Activated CD8-positive, alpha-beta memory T cell treated with anti-CD3 and anti-CD28 coated beads, Interleukin-2, amount 50 U/mL, for 4 hours (primary cell): ENCODE data around the gene HOTAIR.

Experiments used
- DNase-seq: peaks from one replicate; pipeline ENCODE4 v3.0.0-alpha.2; 2020

HOTAIR gene

DNA sequence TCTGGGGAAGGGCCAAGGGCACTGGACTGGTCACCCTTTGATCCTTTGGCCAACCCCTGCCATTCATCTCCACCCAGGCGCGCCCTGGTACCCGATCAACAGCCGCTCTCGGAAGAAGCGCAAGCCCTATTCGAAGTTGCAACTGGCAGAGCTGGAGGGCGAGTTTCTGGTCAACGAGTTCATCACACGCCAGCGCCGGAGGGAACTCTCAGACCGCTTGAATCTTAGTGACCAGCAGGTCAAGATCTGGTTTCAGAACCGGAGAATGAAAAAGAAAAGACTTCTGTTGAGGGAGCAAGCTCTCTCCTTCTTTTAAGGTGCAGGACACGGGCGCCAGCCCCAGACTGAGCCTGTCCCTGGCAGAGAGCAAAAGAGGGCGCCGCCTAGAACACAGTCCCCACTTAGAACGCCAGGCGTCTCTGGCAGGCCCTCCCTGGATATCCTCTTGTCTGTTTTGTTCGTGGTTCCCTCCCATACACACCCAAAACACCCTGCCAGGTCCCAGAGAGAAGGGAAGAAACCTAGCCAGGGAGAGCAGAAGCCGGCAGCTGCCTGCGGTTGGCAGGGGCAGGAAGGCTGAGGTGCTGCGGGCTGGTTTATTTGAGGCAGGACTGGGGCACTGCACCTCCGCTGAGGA, 18.4 kb downstream of the HOTAIR start:
- DNase-seq: no peak

DNA sequence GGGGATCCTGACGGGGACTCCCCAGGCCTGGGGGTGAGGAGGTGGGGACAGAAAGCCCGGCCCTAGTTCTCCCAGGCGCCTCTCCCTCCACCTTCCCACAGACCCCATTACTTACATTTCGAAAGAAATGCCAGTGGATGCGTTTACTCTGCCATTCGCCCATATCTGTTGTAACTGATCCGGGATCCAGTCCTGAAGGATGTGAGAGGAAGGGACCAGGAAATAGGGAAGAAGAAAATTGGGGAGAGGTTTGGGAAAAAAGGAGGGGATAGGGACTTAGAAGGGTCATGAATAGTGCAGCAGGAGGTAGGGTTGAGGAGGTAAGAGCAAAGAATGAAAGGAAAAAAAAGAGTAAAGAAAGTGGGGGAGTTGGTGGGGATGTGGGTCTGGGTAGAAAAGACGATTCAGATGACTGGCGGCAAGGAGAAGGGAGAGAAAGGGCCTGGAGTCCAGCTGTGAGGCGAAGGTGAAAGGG, 18.9 kb downstream of the HOTAIR start:
- DNase-seq: no peak

DNA sequence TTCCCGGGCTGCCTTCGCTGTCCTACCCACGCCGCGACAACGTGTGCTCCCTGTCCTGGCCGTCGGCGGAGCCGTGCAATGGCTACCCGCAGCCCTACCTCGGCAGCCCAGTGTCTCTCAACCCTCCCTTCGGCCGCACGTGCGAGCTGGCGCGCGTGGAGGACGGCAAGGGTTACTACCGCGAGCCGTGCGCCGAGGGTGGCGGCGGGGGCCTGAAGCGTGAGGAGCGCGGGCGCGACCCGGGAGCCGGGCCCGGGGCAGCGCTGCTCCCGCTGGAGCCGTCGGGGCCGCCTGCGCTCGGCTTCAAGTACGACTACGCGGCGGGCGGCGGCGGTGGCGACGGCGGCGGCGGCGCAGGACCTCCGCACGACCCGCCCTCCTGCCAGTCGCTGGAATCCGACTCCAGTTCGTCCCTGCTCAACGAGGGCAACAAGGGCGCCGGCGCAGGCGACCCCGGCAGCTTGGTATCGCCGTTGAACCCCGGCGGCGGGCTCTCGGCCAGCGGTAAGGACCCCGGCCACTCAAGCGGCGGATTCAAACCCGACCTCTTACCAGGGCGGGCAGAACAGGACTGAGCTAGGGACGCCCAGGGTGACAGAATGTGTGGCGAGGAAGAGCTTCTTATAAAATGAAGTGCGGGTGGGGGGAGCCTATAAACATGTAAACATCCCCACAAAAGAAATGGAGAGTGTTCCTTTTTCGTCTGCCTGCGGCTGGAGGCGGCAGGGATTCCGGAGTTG, 19.5 kb downstream of the HOTAIR start:
- DNase-seq: no peak

DNA sequence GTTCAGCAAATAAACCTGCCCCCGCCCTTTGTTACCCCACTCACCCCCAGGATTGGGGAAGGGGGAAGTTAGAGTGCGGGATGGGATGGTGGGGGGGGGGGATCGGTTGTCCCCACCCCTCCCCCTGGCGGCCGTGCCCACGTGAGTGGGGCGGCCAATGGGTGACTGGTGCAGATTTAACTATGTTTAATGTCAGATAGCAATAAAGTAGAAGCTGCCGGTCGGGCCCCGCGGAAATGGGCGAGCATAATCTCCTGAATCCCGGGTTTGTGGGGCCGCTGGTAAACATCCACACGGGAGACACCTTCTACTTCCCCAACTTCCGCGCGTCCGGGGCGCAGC, 20.1 kb downstream of the HOTAIR start, which contains the start of gene HOXC12:
Gene HOXC12 (plus strand): TSS at position 210 of the 342 bp plus-strand sequence. CDS start 27 bp downstream, at position 237.
- DNase-seq: no peak

DNA sequence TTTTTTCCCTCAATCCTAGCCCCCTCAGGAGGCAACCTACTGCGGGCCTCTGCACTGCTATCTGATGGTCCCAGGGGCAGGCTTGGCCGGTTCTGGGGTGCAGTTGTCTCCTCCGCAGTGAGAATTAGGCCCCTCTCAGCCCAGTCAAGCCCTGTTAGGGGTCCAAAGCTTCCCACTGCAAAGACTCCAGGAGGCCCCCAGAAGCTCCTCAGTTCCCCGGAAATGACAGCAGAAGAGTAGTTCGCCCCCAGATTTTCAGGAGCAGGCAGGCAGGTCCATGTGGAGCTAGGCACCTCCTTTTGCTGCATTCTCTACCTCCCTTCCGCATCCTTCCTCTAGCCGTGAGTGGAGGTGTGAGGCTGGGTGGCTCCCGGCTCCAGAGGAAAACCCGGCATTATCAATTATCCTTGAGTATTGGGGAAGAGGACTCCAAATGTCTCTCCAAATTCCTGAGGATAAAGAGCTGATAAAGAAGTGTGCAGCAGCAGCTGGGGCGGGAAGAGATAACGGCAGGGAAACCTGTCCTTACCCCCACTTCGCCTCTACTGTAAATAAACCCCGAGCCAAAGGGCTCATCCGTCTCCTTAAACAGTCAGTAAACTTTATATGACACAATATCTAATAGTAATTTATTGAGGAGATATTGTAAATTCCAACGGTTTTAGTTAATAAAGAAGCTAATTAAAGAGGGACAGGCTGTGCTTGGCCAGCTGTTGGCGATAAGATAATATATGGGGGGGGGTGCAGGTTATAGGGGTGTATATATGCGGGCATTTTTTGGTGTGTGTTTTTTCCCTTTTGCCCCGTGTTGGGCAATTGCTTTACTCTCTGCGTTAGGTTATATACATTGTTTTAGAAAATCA, 20.7 kb downstream of the HOTAIR start:
- DNase-seq: no peak

DNA sequence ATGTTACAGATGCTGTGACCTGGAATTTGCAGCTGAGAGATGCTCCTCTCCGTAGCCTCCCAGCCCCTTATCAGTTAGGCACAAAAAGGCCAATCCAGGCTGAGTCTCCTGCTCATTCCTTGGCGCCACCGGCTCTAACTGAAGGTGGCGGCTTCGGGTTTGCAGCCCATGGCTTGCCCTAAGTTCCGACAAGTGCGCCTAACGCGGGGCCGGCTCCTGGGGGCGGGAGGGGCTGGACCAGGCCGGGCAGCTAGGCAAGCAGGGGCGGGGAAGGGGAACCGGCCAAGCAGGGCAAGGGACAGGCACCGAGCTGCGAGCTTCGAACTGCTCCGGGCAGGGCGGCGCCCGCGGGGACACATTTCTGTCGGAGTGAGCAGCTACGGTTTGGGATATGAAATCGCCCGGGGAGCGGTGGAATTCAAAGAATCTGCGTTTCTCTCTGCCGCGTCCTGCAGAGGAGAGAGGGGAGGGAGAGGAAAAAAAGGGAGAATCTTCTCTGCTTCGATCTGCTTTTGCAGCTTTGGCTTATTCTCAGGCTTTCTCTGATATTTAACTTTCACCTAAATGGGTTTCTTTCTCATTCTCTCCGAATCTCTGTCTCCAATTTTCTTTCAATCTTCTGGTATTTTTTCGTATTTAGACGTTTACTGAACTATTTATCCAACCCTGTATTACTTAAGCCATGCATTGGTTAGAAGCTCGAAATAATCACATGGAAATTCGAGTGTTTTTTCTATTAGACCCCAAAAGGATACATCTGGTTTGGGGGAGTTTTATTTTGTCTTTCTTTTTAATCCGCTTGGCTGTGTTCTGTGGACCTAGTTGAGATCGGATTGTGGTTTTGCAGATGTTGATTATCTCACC, 21.7 kb downstream of the HOTAIR start:
- DNase-seq: no peak

DNA sequence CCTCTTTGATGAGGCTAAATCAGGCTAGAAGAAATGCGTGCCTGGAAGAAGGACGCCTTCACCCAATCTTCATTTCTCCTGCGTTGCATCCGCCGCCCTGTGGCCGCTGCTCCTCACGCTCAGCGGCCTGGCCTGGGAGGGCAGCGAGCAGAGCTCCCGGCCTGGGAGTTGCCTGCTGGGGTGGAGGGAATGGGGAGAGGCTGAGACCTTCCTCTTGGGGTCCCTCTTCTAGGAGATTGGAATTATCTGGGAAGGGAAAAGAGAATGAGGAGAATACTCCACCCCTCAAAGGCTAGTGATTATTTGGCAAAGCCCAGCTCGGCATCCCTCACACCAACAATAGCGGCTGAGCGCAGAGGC, 22.4 kb downstream of the HOTAIR start:
- no peak for DNase-seq

DNA sequence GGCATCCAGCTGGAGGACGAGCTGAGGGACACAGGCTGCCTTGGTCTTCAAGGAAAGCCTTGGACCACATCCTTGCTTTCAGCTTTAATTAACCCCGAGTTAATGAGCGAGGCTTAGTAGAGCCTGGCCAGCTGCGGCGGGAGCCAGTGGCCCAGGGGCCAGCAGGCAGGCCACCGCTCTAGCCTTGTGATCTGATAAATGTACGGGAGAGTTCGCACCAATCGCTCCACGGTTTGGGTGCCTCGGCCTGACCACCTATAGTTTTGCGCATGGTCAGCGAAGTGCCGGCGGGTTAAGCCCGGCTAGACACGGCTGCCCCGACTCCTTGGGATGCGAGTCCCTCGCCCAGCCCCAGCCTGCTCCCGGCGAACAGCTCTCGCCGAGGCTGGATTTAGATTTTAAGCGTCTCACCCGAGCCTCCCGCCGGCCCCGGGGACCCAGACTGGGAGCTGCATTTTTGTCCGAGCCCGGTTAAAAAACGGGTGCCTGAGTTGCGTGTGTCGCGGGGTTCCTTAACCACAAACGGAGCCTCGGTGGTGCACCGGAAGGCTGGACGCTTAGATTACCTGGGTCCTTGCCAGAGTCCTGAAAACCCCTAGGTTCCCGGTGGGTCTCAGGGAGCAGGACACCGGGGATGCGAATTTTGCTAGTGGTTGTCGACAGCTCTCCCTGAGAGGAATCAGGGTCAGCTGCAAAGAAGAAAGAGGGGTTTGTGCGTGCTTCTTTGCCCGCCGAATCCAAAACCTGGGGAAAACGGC, 23.0 kb downstream of the HOTAIR start:
- no peak for DNase-seq

DNA sequence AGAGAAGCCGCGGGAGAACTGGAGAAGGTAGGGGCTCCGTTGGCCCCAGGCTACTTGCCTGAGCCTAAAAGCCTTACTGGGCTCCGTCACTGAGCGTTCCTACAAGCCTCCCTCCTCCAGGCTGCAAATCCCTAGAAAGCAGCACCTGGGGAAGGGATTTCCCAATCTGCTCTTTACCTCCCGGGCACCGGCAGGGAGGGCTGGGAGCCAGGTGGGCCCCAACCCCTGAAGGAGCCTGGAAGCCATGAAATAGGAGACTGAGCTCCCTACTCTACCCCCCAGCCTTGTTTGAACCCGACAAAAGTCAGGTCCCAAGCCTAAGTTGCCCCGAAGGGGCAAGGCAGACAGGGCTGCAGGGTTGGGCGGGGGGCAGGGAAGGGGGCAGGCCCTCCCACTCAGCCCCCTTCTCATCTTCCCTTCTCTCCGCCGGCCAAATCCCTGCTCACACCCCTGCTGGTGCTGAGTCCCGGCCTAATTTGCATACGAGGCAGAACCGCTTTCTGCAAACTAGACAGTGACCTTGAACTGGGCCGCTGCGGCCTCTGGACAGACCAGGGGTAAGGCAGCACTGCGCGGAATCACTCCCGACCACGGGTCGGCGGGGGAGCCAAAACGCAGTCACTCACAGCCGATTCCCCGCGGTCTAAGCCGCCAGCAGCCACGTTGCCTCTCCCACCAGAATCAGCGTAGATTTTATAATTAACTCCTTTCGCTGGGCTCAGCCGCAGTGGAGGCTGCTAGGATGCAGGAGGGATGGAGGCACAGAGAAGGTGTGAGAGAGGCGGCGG, 23.8 kb downstream of the HOTAIR start:
- no peak for DNase-seq

DNA sequence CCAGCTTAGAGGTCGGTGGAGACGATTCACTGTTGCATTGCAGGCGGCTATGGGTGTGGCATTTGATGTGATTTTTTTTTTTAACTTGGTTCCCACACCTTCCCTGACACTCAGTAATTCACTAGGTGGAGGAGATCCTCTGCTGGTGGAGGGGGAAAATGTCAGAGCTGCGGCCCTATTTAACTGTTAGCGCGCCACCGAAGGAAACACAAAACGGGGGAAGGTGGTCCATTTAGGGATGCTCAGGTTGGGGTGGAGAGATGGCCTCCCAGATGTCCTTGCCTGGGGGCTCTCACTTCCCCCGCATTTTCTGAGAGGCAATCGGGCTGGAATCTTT, 24.3 kb downstream of the HOTAIR start:
- no peak for DNase-seq

DNA sequence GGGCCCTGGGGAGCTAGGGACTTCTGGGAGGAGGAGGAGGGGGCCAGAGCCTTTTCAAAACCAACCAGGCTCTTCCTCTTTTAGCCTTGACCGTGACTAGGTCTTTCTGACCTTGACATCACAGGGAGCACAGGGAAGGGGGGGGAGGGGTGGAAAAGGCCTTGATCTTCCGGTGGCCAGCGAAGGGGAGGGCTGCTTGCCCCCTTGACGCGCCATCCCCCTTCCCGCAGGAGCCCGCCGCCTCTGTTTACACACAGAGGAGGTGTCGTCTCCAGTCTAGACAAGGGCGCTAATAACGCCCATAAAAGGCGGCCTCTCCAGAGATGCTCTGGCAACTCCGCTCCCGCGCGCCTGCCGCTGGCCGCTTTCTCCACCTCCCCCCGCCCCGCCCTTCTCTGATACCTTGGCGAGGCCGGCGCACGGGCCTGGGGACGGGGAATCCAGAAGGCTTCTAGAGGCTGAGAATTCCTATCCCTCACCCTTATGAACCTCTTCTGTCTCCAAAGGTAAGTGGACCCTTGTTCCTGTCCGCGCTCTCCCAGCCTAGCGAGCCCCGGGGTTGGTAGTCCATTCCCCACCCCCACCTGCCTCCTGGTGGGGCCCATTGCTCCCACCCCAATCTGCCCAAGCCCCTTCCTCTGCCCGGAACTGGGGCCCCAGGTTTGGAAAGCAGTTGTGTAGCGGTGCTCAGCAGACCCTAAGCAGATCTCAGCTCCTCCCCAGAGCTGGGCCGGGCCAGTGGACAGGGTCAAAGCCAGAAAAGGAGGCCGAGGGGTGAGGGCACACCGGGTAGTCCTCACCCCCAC, 24.9 kb downstream of the HOTAIR start:
- DNase-seq: no peak

DNA sequence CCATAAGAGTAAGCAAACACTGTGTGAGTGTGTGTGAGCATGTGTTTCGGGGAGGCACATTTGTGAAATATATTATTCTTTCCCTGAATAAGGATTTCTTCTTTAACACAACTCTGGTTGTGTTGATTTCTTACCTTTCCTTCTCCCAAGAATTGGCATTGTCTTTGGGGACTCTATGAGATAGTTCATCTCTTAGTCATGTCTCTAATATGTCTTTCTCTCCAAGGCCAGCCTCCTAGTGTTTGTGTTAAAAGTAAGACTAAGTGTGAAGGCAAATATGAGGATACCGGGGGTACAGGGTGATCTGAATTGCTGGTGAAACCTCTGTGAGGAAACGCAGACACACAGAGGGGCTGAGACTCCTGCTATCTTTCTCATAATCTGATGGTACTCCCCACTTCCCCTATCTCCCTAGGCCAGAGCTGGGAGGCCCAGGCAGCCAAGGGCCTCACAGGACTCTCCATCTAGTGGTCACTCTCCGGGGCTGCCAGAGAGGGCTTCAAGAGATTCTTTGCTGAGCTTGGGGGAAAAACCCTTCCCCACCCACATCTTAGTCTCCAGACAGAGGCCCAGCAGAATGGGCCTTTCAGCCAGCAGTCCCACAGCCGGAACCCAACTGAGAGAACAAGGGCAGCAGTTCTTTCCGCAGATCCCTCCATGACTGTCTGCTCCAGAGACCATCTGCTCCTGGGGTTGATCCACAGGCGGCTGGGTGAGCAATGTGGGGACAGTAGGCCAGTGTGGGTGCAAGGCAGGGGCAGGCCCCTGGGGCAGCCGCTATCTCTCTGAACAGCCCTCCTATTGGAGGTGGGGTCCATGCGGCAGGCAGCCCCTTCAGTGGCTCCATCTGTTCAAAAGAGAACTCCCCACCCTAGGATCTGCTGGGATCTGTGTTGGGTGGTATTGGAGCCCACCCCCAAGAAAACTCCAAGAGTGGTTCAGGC, 25.8 kb downstream of the HOTAIR start:
- no peak for DNase-seq

DNA sequence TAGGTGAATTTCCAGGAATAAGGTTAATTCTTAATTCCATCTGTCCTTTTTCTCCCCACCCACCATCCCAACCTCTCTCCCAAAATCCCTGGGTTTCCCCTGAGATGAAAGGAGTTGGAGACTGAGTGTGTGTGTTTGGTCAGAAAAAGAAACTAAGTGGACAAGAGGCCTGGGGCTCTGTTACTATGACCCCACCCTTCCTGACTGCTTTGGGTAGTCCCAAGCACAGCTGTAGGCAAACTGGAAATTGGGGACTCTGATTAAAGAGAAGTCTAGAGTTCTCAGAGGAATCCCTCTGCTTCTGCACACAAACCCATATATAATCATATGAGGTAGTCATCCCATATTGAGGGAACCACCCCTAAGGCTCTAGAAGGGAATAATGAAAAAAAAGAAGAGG, 27.0 kb downstream of the HOTAIR start:
- DNase-seq: no peak

DNA sequence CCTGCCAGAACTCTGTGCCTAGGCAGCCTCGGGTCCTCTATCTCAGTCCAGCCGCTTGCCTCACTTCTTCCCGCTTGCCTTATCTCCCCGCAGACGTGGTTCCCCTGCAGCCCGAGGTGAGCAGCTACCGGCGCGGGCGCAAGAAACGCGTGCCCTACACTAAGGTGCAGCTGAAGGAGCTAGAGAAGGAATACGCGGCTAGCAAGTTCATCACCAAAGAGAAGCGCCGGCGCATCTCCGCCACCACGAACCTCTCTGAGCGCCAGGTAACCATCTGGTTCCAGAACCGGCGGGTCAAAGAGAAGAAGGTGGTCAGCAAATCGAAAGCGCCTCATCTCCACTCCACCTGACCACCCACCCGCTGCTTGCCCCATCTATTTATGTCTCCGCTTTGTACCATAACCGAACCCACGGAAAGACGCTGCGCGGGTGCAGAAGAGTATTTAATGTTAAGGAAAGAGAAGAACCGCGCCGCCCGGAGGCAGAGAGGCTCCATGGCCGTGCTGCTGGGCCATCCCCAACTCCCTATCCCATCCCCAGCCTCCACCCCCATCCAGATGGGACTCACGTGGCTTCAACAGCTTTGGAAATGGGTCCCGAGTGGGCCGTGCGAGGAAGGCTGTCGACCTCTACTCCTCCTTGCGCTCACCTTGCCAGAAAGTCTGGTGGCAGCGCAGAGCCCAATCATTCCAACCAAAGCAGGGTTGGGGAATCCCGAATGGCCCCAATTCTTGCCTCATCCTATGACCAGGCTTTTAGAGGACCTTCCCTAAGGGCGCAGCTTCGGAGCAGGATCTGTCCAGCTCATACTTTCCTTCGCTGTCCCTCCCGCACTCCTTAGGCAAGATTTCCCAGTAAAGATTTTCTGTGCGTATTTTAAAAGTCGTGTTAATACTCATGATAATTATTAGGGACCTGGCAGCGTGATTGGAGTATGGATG, 29.6 kb downstream of the HOTAIR start:
- no peak for DNase-seq

DNA sequence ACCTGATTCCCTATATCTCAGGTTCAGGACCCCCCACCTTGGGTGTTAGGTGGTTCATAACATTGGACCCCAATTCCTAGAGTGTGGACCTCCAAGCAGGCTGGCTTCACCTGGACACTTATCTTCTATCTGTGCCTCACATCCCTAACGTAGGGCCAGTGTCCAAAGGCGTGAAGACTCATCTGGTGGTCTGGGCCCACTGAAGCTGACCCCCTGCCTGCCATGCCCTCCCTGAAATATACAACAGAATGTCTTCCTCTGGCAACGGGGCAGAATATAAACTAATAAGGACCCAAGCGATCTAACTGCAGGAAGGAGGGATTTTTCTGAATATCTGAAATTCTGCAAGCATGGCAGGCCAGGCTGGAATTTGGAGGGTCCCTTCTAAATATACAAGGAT, 30.5 kb downstream of the HOTAIR start:
- DNase-seq: no peak

DNA sequence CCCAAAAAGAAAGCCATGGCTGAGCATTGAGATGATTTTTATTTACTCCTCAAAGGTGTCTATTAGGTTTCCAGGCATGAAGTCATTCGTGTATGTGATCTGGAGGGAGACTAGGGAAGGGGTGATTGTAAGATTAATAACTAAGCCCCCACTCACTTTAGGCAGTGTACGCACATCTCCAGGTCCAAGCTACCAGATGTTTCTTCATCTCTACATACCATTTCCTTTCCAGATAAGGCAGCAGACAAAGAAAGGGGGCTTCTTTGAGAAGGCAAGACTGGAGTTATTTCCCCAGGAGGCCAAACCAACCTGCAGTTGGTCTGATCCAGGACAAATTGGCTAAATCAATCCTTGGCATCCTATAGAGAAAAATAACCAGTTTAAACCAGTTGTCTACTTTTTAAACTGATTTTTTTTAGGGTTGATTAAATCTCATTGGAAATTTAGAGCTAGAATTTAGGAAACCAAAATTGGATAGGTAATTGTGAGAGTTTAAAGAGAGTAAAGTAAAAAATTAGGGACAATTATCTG, 32.2 kb downstream of the HOTAIR start:
- no peak for DNase-seq

DNA sequence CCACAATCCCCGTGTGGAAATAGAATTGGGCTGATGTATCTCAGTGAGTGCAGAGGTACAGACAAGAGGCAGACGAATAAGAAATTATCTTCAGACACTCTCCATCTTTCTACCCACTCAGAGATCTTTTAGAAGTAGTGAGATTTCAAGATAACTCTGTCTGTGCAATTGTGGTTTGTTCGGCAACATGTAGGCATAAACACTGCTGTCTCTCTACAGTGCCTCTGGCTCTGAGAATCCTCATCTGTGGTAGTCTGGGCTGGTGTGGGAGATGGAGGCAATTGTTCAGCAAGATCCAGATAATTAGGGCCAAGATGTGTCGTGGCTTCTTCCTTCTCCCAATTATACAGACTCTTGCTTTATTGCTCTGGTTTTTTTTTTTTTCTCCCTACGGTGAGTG, 33.0 kb downstream of the HOTAIR start:
- DNase-seq: no peak

DNA sequence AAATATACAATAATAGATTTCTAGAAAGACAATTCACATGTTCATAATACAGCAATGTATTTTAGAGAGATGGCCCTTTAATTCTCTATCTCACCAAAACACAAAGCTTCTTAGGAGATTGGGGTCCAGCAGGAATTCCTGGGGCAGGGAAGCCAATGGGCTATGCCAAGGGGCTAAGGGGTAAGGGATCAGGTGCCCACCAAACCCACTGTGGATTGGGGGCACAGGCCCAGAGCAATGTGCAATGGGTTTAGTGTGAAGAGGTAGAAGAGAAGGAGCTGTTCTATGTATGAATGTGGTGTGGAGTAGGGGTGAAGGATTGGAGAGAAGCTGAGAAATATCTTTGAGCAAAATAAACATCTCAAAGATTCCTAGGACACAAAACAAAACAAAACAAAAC, 33.6 kb downstream of the HOTAIR start:
- DNase-seq: no peak
